Measurements from ENCODE around the gene MACROD2.

Gene MACROD2

GRCh38 chr20:15594158-15594695, 1598.9 kb downstream of the MACROD2 start:
- no peak for TF ChIP-seq CTCF (IDR thresholded peaks at IDR 0.05; ENCODE audit: extremely low read depth, missing control alignments)
- DNase-seq (ENCODE audit: low spot score) = no peak

- DNase-seq (ENCODE audit: low spot score) = no peak
- no peak for TF ChIP-seq CTCF (IDR thresholded peaks at IDR 0.05; ENCODE audit: extremely low read depth, missing control alignments)
Observed at GRCh38 chr20:15596220-15596890, 1601.0 kb downstream of the MACROD2 start.

GRCh38 chr20:15597306-15597705, 1602.0 kb downstream of the MACROD2 start:
- no peak for DNase-seq (ENCODE audit: low spot score)

GRCh38 chr20:15599961-15600360, 1604.6 kb downstream of the MACROD2 start:
- no peak for DNase-seq (ENCODE audit: low spot score)

More at GRCh38 chr20:15597306-15597705, 1602.0 kb downstream of the MACROD2 start:
- TF ChIP-seq CTCF (IDR thresholded peaks at IDR 0.05; ENCODE audit: extremely low read depth, missing control alignments) = no peak

GRCh38 chr20:15600565-15600964, 1605.2 kb downstream of the MACROD2 start:
- no peak for DNase-seq (ENCODE audit: low spot score)
- no peak for TF ChIP-seq CTCF (IDR thresholded peaks at IDR 0.05; ENCODE audit: extremely low read depth, missing control alignments)

More at GRCh38 chr20:15599961-15600360, 1604.6 kb downstream of the MACROD2 start:
- no peak for TF ChIP-seq CTCF (IDR thresholded peaks at IDR 0.05; ENCODE audit: extremely low read depth, missing control alignments)

GRCh38 chr20:15603506-15603905, 1608.2 kb downstream of the MACROD2 start:
- DNase-seq (ENCODE audit: low spot score) = no peak
- TF ChIP-seq CTCF (IDR thresholded peaks at IDR 0.05; ENCODE audit: extremely low read depth, missing control alignments) = no peak

- no peak for TF ChIP-seq CTCF (IDR thresholded peaks at IDR 0.05; ENCODE audit: extremely low read depth, missing control alignments)
Observed at GRCh38 chr20:15603978-15604805, 1608.9 kb downstream of the MACROD2 start.

More at GRCh38 chr20:15603978-15604805, 1608.9 kb downstream of the MACROD2 start:
- no peak for DNase-seq (ENCODE audit: low spot score)
